ENCODE results near the gene PAX5.

DNA sequence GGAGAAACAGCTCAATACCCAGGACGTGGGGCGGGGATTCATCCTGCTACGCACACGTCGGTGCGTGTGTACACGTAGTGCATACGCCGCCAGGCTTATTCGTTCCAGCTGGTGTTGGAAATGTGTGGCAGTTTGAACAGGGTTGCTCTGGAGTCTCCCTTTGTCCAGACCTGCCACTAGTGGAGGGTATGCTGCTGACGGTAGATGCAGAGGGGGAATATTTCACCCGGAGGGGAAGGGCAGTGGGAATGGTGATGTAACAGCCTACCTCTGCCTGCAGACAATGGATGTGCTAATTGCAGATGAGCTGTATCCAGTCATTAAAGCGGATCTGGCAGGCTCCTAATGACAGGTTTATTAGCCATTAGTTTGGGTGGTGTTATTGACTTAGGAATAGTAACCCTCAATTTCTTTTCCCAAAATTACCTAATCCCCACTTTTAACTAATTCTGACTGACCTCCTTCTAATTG, 142.7 kb downstream of the PAX5 start:
- TF ChIP-seq CHD4 (IDR thresholded peaks at IDR 0.05; ENCODE audit: borderline replicate concordance) (no peak), ESRRA (IDR thresholded peaks at IDR 0.05; ENCODE audit: borderline replicate concordance, low read length) (no peak), MYC (IDR thresholded peaks at IDR 0.05; ENCODE audit: borderline replicate concordance, low read length) (no peak), EHMT2 (IDR thresholded peaks at IDR 0.05; ENCODE audit: low read depth) (no peak), RFX5 (IDR thresholded peaks at IDR 0.05) (no peak), CBX2 (IDR thresholded peaks at IDR 0.05; ENCODE audit: borderline replicate concordance, low read depth) (no peak), POLR2A (IDR thresholded peaks at IDR 0.05; ENCODE audit: low read length) (no peak)
- TF ChIP-seq, protein P1, sequence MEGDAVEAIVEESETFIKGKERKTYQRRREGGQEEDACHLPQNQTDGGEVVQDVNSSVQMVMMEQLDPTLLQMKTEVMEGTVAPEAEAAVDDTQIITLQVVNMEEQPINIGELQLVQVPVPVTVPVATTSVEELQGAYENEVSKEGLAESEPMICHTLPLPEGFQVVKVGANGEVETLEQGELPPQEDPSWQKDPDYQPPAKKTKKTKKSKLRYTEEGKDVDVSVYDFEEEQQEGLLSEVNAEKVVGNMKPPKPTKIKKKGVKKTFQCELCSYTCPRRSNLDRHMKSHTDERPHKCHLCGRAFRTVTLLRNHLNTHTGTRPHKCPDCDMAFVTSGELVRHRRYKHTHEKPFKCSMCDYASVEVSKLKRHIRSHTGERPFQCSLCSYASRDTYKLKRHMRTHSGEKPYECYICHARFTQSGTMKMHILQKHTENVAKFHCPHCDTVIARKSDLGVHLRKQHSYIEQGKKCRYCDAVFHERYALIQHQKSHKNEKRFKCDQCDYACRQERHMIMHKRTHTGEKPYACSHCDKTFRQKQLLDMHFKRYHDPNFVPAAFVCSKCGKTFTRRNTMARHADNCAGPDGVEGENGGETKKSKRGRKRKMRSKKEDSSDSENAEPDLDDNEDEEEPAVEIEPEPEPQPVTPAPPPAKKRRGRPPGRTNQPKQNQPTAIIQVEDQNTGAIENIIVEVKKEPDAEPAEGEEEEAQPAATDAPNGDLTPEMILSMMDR (IDR thresholded peaks at IDR 0.05): no peak
- TF ChIP-seq, protein P2, sequence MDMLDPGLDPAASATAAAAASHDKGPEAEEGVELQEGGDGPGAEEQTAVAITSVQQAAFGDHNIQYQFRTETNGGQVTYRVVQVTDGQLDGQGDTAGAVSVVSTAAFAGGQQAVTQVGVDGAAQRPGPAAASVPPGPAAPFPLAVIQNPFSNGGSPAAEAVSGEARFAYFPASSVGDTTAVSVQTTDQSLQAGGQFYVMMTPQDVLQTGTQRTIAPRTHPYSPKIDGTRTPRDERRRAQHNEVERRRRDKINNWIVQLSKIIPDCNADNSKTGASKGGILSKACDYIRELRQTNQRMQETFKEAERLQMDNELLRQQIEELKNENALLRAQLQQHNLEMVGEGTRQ (IDR thresholded peaks at IDR 0.05): no peak

Data from A549 (cell line).